Measurements from ENCODE around the gene TUBAL3. TPM values are rescaled to one million over a fixed set of nuclear protein-coding genes. Genes with fewer than 3 reads are reported as not detected.

TUBAL3 gene
- total and polyA plus RNA-seq, 10 donors, result not detected

GRCh38 chr10:5365928-5366327 lies 38.7 kb downstream of the TUBAL3 start:
- WGBS, 5 donors, result 22 to 34% (median 32%) methylated on average over 5 of the region's 5 CpGs
- Histone ChIP-seq H3K4me3 (no peak overlapping the region), H3K27ac (no peak overlapping the region), H3K4me1 (no peaks in the 10 kb centered on the region), H3K27me3 (replicated peaks in 1 of 7) (peaks cover 0 to 32% (median 0%) of the 10 kb centered on the region in 7 donors), H3K36me3 (no peaks in the 10 kb centered on the region), H3K9me3 (no peaks in the 10 kb centered on the region)
- TF ChIP-seq CTCF (IDR thresholded peaks at IDR 0.05 in 8 of 11, conservative IDR thresholded peaks at IDR 0.05 in 3 of 11) (no peak), POLR2AphosphoS5 (IDR thresholded peaks at IDR 0.05) (no peak), POLR2A (IDR thresholded peaks at IDR 0.05) (no peak)
- intact Hi-C loops (cut with DNase I; ENCODE audit: low total_unique reads), result no loop called here
- DNase-seq, result no peak

GRCh38 chr10:5364890-5365338 lies 39.7 kb downstream of the TUBAL3 start, which contains the start of gene UCN3:
Gene UCN3 (plus strand): TSS chr10:5364966. CDS start chr10:5373721, 8,755 bp downstream.
- H3K4me3 ChIP-seq, result no peak within 1 kb of the TSS
- 70 to 84% (median 75%) methylated on average over 21 of the region's 21 CpGs for WGBS, 5 donors
- H3K27ac ChIP-seq, result no peak within 1 kb of the TSS
- no peak for DNase-seq
- TF ChIP-seq CTCF (IDR thresholded peaks at IDR 0.05 in 8 of 11, conservative IDR thresholded peaks at IDR 0.05 in 3 of 11) (no peak), POLR2A (IDR thresholded peaks at IDR 0.05) (no peak), POLR2AphosphoS5 (IDR thresholded peaks at IDR 0.05) (no peak)
- intact Hi-C loops (cut with DNase I; ENCODE audit: low total_unique reads), result no loop called here
- no peaks in the 10 kb centered on the region for H3K9me3 ChIP-seq
- no peaks in the 10 kb centered on the region for H3K4me1 ChIP-seq
- H3K36me3 ChIP-seq, result no peaks in the 10 kb centered on the region
- H3K27me3 ChIP-seq (replicated peaks in 1 of 7), result peaks cover 0 to 32% (median 0%) of the 10 kb centered on the region in 7 donors

GRCh38 chr10:5364374-5364773 lies 40.3 kb downstream of the TUBAL3 start:
- Histone ChIP-seq H3K4me3 (no peak overlapping the region), H3K4me1 (no peaks in the 10 kb centered on the region), H3K27me3 (replicated peaks in 1 of 7) (peaks cover 0 to 32% (median 0%) of the 10 kb centered on the region in 7 donors), H3K36me3 (no peaks in the 10 kb centered on the region), H3K27ac (no peak overlapping the region), H3K9me3 (no peaks in the 10 kb centered on the region)
- DNase-seq, result no peak
- 86 to 93% (median 89%) methylated on average over 11 of the region's 11 CpGs for WGBS, 5 donors
- TF ChIP-seq POLR2A (IDR thresholded peaks at IDR 0.05) (no peak), CTCF (IDR thresholded peaks at IDR 0.05 in 8 of 11, conservative IDR thresholded peaks at IDR 0.05 in 3 of 11) (no peak), POLR2AphosphoS5 (IDR thresholded peaks at IDR 0.05) (no peak)
- intact Hi-C loops (cut with DNase I; ENCODE audit: low total_unique reads), result no loop called here

- no peak overlapping the region for H3K4me3 ChIP-seq
- no peak for TF ChIP-seq POLR2A (IDR thresholded peaks at IDR 0.05)
- TF ChIP-seq CTCF (IDR thresholded peaks at IDR 0.05 in 8 of 11, conservative IDR thresholded peaks at IDR 0.05 in 3 of 11), result no peak
- no peak for TF ChIP-seq POLR2AphosphoS5 (IDR thresholded peaks at IDR 0.05)
- no peak overlapping the region for H3K27ac ChIP-seq
- no peak for DNase-seq
- H3K4me1 ChIP-seq, result no peaks in the 10 kb centered on the region
- intact Hi-C loops (cut with DNase I; ENCODE audit: low total_unique reads), result no loop called here
- H3K27me3 ChIP-seq (replicated peaks in 1 of 7), result peaks cover 0 to 44% (median 0%) of the 10 kb centered on the region in 7 donors
- no peaks in the 10 kb centered on the region for H3K36me3 ChIP-seq
- H3K9me3 ChIP-seq, result no peaks in the 10 kb centered on the region
Observed at GRCh38 chr10:5362873-5363272, 41.8 kb downstream of the TUBAL3 start.

All from spleen (tissue), 11 donors.